ENCODE data around the gene CD28.

The CD28 gene

DNA sequence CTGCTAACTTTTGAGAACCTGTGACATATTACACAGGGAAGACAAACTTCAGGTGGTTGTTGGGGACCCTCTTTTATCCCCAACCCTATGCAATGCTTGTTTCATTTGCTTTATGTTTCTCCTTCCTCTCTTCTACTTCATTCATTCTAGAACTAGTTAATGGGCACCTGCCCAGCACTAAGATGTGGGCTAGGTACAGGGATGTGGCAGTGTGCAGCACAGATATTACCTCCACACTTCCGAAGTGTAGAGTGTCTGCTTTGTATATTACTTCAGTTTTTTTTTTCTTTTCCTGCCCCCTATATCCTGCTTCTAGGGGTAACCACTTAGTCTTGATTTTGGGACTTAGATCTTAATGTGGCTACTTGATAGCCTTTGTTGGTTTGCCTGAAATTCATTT, 35.1 kb downstream of the CD28 start:
- Histone ChIP-seq H3K9ac (ENCODE audit: low read length) (no peak overlapping the region), H3K27me3 (ENCODE audit: control insufficient read depth, insufficient read depth, low read length) (no peaks in the 10 kb centered on the region), H3K4me1 (ENCODE audit: control insufficient read depth, insufficient read depth, low read length) (no peaks in the 10 kb centered on the region), H3K36me3 (ENCODE audit: control insufficient read depth, insufficient read depth, low read length) (no peaks in the 10 kb centered on the region), H3K27ac (ENCODE audit: low read depth, low read length) (no peak overlapping the region), H3K4me3 (ENCODE audit: low read length) (no peak overlapping the region)

- Histone ChIP-seq H3K36me3 (ENCODE audit: control insufficient read depth, insufficient read depth, low read length) (no peaks in the 10 kb centered on the region), H3K4me1 (ENCODE audit: control insufficient read depth, insufficient read depth, low read length) (no peaks in the 10 kb centered on the region), H3K9ac (ENCODE audit: low read length) (no peak overlapping the region), H3K27me3 (ENCODE audit: control insufficient read depth, insufficient read depth, low read length) (no peaks in the 10 kb centered on the region), H3K27ac (ENCODE audit: low read depth, low read length) (no peak overlapping the region), H3K4me3 (ENCODE audit: low read length) (no peak overlapping the region)
Observed at GRCh38 chr2:203743441-203743981, 37.1 kb downstream of the CD28 start.

GRCh38 chr2:203744091-203744490, 37.7 kb downstream of the CD28 start:
- no peaks in the 10 kb centered on the region for H3K4me1 ChIP-seq (ENCODE audit: control insufficient read depth, insufficient read depth, low read length)
- no peak overlapping the region for H3K4me3 ChIP-seq (ENCODE audit: low read length)
- H3K27ac ChIP-seq (ENCODE audit: low read depth, low read length) = no peak overlapping the region

DNA sequence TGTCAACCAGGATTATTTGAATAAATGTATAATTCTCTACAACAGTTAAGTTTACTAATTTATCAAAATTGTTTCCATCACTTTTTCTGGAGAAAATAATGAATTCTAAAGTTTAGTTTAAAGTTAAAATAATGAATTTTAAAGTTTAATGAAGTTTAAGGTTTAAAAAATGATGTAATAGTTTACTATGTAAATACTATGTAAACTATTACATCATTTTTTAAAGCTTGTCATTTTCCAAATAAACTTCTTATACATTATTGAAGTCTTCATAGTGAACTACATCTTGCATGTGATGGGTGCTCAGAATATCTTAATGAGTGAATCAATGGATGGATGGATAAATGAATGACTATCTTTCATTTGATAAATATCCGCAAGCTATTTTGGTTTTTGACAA, 38.8 kb downstream of the CD28 start:
- H3K36me3 ChIP-seq (ENCODE audit: control insufficient read depth, insufficient read depth, low read length) = no peaks in the 10 kb centered on the region
- H3K27ac ChIP-seq (ENCODE audit: low read depth, low read length) = no peak overlapping the region
- no peaks in the 10 kb centered on the region for H3K27me3 ChIP-seq (ENCODE audit: control insufficient read depth, insufficient read depth, low read length)
- no peak overlapping the region for H3K4me3 ChIP-seq (ENCODE audit: low read length)
- H3K9ac ChIP-seq (ENCODE audit: low read length) = no peak overlapping the region
- H3K4me1 ChIP-seq (ENCODE audit: control insufficient read depth, insufficient read depth, low read length) = no peaks in the 10 kb centered on the region

More at GRCh38 chr2:203744091-203744490, 37.7 kb downstream of the CD28 start:
- Histone ChIP-seq H3K9ac (ENCODE audit: low read length) (no peak overlapping the region), H3K36me3 (ENCODE audit: control insufficient read depth, insufficient read depth, low read length) (no peaks in the 10 kb centered on the region), H3K27me3 (ENCODE audit: control insufficient read depth, insufficient read depth, low read length) (no peaks in the 10 kb centered on the region)

- Histone ChIP-seq H3K27me3 (ENCODE audit: control insufficient read depth, insufficient read depth, low read length) (no peaks in the 10 kb centered on the region), H3K27ac (ENCODE audit: low read depth, low read length) (no peak overlapping the region), H3K36me3 (ENCODE audit: control insufficient read depth, insufficient read depth, low read length) (no peaks in the 10 kb centered on the region), H3K9ac (ENCODE audit: low read length) (no peak overlapping the region), H3K4me3 (ENCODE audit: low read length) (no peak overlapping the region), H3K4me1 (ENCODE audit: control insufficient read depth, insufficient read depth, low read length) (no peaks in the 10 kb centered on the region)
Observed at GRCh38 chr2:203748331-203749126, 42.1 kb downstream of the CD28 start.

GRCh38 chr2:203750346-203751068, 44.1 kb downstream of the CD28 start:
- Histone ChIP-seq H3K27ac (ENCODE audit: low read depth, low read length) (no peak overlapping the region), H3K36me3 (ENCODE audit: control insufficient read depth, insufficient read depth, low read length) (no peaks in the 10 kb centered on the region), H3K4me3 (ENCODE audit: low read length) (no peak overlapping the region), H3K4me1 (ENCODE audit: control insufficient read depth, insufficient read depth, low read length) (no peaks in the 10 kb centered on the region), H3K27me3 (ENCODE audit: control insufficient read depth, insufficient read depth, low read length) (no peaks in the 10 kb centered on the region), H3K9ac (ENCODE audit: low read length) (no peak overlapping the region)

GRCh38 chr2:203751685-203752271, 45.3 kb downstream of the CD28 start:
- no peaks in the 10 kb centered on the region for H3K36me3 ChIP-seq (ENCODE audit: control insufficient read depth, insufficient read depth, low read length)
- no peaks in the 10 kb centered on the region for H3K4me1 ChIP-seq (ENCODE audit: control insufficient read depth, insufficient read depth, low read length)
- no peak overlapping the region for H3K27ac ChIP-seq (ENCODE audit: low read depth, low read length)
- no peak overlapping the region for H3K9ac ChIP-seq (ENCODE audit: low read length)
- H3K27me3 ChIP-seq (ENCODE audit: control insufficient read depth, insufficient read depth, low read length) = no peaks in the 10 kb centered on the region
- H3K4me3 ChIP-seq (ENCODE audit: low read length) = no peak overlapping the region

DNA sequence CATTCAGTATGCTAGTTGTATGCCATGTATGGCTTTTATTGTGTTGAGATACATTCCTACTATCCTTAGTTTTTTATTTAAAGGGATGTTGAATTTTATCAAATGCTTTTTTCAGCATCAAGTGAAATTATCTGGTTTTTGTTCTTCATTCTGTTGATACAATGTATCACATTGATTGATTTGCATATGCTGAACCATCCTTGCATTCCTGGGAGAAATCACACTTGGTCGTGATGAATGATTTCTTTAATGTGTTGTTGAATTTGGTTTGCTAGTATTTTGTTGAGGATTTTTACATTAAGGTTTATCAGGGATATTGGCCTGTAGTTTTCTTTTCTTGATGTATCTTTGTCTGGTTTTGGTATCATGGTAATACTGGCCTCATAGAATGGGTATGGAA, 49.7 kb downstream of the CD28 start:
- Histone ChIP-seq H3K9ac (ENCODE audit: low read length) (no peak overlapping the region), H3K4me3 (ENCODE audit: low read length) (no peak overlapping the region), H3K27me3 (ENCODE audit: control insufficient read depth, insufficient read depth, low read length) (no peaks in the 10 kb centered on the region), H3K27ac (ENCODE audit: low read depth, low read length) (no peak overlapping the region), H3K36me3 (ENCODE audit: control insufficient read depth, insufficient read depth, low read length) (no peaks in the 10 kb centered on the region), H3K4me1 (ENCODE audit: control insufficient read depth, insufficient read depth, low read length) (no peaks in the 10 kb centered on the region)

- H3K4me1 ChIP-seq (ENCODE audit: control insufficient read depth, insufficient read depth, low read length) = no peaks in the 10 kb centered on the region
- no peaks in the 10 kb centered on the region for H3K27me3 ChIP-seq (ENCODE audit: control insufficient read depth, insufficient read depth, low read length)
- no peak overlapping the region for H3K9ac ChIP-seq (ENCODE audit: low read length)
- H3K27ac ChIP-seq (ENCODE audit: low read depth, low read length) = no peak overlapping the region
- H3K4me3 ChIP-seq (ENCODE audit: low read length) = no peak overlapping the region
- H3K36me3 ChIP-seq (ENCODE audit: control insufficient read depth, insufficient read depth, low read length) = no peaks in the 10 kb centered on the region
Observed at GRCh38 chr2:203758841-203759689, 52.6 kb downstream of the CD28 start.

DNA sequence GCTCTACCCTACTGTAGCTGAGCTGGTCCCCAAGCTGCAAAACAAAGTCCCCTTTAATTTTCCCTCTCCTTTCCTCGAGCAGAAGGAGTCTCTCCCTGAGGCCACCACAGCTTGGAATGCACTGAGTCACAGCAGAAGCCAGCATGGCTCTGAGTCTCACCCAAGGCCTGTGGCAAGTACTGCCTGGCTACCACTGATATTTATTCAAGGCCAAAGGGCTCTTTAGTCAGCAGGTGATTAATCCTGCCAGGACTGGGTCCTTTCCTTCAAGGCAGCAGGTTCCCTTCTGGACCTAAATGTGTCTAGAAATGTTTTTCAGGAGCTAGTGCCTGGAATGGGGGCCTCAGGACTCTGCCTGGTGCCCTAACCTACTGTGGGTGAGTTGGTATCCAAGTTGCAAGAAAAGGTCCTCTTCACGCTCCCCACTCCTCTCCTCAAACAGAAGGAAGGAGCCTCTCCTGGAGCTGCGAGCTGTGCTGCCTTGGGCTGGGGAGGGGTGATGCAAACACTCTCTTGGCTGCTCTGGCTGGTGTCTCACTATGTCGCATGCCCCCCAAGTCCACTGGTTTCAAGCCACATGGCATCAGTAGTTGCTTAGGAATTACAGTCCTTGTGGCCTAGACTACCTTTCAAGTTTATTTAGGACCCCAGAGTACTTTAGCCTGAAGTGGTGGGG, 53.4 kb downstream of the CD28 start:
- Histone ChIP-seq H3K36me3 (ENCODE audit: control insufficient read depth, insufficient read depth, low read length) (no peaks in the 10 kb centered on the region), H3K9ac (ENCODE audit: low read length) (no peak overlapping the region), H3K4me1 (ENCODE audit: control insufficient read depth, insufficient read depth, low read length) (no peaks in the 10 kb centered on the region), H3K4me3 (ENCODE audit: low read length) (no peak overlapping the region), H3K27me3 (ENCODE audit: control insufficient read depth, insufficient read depth, low read length) (no peaks in the 10 kb centered on the region), H3K27ac (ENCODE audit: low read depth, low read length) (no peak overlapping the region)

- Histone ChIP-seq H3K9ac (ENCODE audit: low read length) (no peak overlapping the region), H3K36me3 (ENCODE audit: control insufficient read depth, insufficient read depth, low read length) (no peaks in the 10 kb centered on the region), H3K4me1 (ENCODE audit: control insufficient read depth, insufficient read depth, low read length) (no peaks in the 10 kb centered on the region), H3K4me3 (ENCODE audit: low read length) (no peak overlapping the region), H3K27me3 (ENCODE audit: control insufficient read depth, insufficient read depth, low read length) (no peaks in the 10 kb centered on the region), H3K27ac (ENCODE audit: low read depth, low read length) (no peak overlapping the region)
Observed at GRCh38 chr2:203761121-203761520, 54.7 kb downstream of the CD28 start.

All from rectal smooth muscle tissue (tissue), 1 donor.